Measurements from ENCODE around the gene TMEM263. TPM values are rescaled to one million over a fixed set of nuclear protein-coding genes. Genes with fewer than 3 reads are reported as not detected.

Gene TMEM263
- total and polyA plus RNA-seq, 2 of the 13 experiments (the other 11 are each of a cell fraction or from before 2014, with no cell fraction given), result 25.9 to 58.6 TPM

GRCh38 chr12:106974511-106974910 is 18.8 kb downstream of the TMEM263 start (continued):
- TF ChIP-seq ZBTB44 (CRISPR knock-in tag; IDR thresholded peaks at IDR 0.05) (no peak), ZNF530 (CRISPR knock-in tag; IDR thresholded peaks at IDR 0.05; ENCODE audit: low read depth) (no peak), ZSCAN31 (CRISPR knock-in tag; IDR thresholded peaks at IDR 0.05; ENCODE audit: low read depth) (no peak), POLR2AphosphoS2 (IDR thresholded peaks at IDR 0.05; ENCODE audit: low read depth, low read length) (no peak), GFI1 (CRISPR knock-in tag; IDR thresholded peaks at IDR 0.05; ENCODE audit: borderline replicate concordance) (no peak; the same call in 1 of the 2 replicates), TARDBP (CRISPR knock-in tag; IDR thresholded peaks at IDR 0.05) (no peak), ZFX (CRISPR knock-in tag; IDR thresholded peaks at IDR 0.05; ENCODE audit: low read depth) (peak; percentile 37; the same call in 1 of the 2 replicates), HBP1 (CRISPR knock-in tag; IDR thresholded peaks at IDR 0.05; ENCODE audit: low read depth) (no peak), BHLHE40 (IDR thresholded peaks at IDR 0.05; ENCODE audit: low read length) (peak; percentile 93), ZEB1 (IDR thresholded peaks at IDR 0.05; ENCODE audit: insufficient replicate concordance, low read depth) (no peak), RFX3 (CRISPR knock-in tag; IDR thresholded peaks at IDR 0.05) (no peak), NCOA5 (CRISPR knock-in tag; IDR thresholded peaks at IDR 0.05) (no peak), HNRNPH1 (optimal IDR thresholded peaks at IDR 0.05; ENCODE audit: low read depth, low read length) (no peak), GPN1 (CRISPR knock-in tag; IDR thresholded peaks at IDR 0.05; ENCODE audit: borderline replicate concordance) (no peak), SP140L (CRISPR knock-in tag; IDR thresholded peaks at IDR 0.05; ENCODE audit: borderline replicate concordance) (no peak), MBNL3 (CRISPR knock-in tag; conservative IDR thresholded peaks at IDR 0.05) (no peak), ZNF281 (CRISPR knock-in tag; IDR thresholded peaks at IDR 0.05; ENCODE audit: borderline replicate concordance) (no peak), MIER2 (CRISPR knock-in tag; IDR thresholded peaks at IDR 0.05) (no peak), ZBTB14 (CRISPR knock-in tag; IDR thresholded peaks at IDR 0.05) (no peak), MAF1 (CRISPR knock-in tag; IDR thresholded peaks at IDR 0.05; ENCODE audit: borderline replicate concordance) (no peak), IRX3 (CRISPR knock-in tag; IDR thresholded peaks at IDR 0.05; ENCODE audit: borderline replicate concordance, low read depth) (no peak), TCF12 (IDR thresholded peaks at IDR 0.05) (no peak), TCF12 (CRISPR knock-in tag; IDR thresholded peaks at IDR 0.05) (0 out of 2 replicates have a peak, but pooled peaks have one; percentile 57), EED (CRISPR knock-in tag; IDR thresholded peaks at IDR 0.05) (no peak), ZFP36L2 (CRISPR knock-in tag; IDR thresholded peaks at IDR 0.05) (no peak), HDAC2 (CRISPR knock-in tag; IDR thresholded peaks at IDR 0.05) (peak; percentile 32; the same call in 1 of the 2 replicates), TCF7L2 (IDR thresholded peaks at IDR 0.05; ENCODE audit: low read depth, low read length) (no peak)
